HG03280 (cell line): Measurements from ENCODE around the gene IVD.
"Not testable (repeated sequence)": the region's sequence is repeated elsewhere in the genome, so short reads cannot be mapped to it uniquely, and the experiment has no call there.

Experiments
- ATAC-seq: cut with Tn5 transposase; IDR thresholded peaks from one replicate; pipeline ENCODE4 v1.9.1; 2021; ENCODE audit warnings: mild to moderate bottlenecking, moderate library complexity; ENCODE audit not compliant: unreplicated experiment

The IVD gene

DNA sequence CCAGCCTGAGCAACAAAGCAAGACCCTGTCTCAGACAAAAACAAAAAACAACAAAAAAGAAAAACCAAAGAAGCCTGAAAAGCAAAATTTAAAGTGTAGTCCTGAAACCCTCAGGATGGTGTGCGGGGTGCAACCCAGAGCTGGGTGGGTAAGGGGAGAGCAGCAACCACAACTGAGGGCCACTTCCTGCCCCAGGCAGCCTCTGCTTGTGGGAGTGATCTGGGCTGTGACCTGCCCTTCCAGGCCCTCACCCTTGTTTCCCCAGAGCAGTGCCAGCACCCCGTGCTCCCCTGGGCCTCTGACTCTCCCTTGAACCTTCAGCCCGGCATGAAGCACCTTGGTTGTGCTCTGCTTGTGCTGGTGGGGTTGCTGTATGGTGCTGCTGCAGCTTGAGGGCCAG, 48.3 kb downstream of the IVD start:
- not testable (repeated sequence) for ATAC-seq

DNA sequence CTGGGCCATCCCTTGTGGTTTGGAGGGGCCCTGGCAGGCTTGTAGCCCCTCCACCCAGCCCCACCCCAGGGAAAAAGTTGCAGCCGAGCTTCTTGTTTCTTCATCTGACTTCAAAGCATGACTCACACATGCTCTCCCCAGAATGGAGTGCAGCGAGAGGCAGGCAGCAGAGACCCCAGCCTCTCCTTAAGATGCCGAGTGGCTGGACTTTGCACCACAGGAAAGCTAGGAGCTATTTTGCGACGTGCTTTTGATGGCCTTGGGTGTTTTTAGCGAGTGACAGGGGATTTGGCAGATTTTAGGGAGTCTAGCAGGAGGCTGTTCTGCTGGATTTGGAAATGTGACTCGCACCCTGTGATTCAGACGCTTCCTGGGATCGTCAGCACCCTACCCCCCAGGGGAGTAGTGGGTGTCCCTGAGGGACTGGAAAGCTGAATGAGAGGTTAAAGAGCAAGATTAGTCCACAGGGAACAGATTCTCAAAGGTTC, 49.4 kb downstream of the IVD start:
- no peak for ATAC-seq

DNA sequence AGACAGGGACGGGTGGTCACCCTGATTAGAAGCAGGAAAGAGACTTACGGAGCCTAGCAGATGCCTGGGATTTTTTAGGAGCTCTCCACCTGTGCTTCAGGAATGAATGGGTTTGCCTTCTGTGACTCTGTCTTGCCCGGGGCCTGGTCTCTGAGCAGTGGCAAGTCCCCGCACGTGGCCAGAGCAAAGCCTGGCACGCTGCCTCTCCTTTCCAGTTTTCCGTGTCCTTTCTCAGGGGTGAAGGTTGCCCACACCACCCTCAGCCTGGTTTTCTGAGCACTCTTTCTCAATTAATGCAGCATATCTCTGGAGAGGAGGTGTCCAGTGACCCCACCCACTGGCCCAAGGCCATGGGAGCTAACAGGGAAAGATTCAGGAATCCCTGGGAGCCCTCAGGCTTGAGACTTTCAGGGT, 50.7 kb downstream of the IVD start:
- ATAC-seq, result no peak

DNA sequence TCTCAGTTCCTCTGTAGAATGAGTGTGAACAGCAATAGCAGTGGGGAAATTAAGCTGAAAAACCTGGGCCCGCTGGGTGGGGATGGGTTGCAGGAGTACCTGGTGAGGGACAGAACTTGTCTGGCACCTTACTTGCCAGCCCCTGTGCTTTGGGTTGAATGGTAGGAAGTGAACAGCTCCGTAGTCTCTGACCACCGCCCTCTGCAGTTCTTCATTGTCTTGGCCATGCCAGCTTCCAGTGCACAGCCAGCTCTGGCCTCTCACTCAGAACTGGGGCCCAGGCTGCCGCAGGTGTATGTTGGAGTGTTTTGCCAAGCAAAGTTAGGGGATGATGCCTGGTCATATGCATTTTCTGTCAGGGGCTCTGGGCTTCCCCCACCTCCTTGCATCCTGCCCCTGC, 51.1 kb downstream of the IVD start:
- ATAC-seq, result no peak

DNA sequence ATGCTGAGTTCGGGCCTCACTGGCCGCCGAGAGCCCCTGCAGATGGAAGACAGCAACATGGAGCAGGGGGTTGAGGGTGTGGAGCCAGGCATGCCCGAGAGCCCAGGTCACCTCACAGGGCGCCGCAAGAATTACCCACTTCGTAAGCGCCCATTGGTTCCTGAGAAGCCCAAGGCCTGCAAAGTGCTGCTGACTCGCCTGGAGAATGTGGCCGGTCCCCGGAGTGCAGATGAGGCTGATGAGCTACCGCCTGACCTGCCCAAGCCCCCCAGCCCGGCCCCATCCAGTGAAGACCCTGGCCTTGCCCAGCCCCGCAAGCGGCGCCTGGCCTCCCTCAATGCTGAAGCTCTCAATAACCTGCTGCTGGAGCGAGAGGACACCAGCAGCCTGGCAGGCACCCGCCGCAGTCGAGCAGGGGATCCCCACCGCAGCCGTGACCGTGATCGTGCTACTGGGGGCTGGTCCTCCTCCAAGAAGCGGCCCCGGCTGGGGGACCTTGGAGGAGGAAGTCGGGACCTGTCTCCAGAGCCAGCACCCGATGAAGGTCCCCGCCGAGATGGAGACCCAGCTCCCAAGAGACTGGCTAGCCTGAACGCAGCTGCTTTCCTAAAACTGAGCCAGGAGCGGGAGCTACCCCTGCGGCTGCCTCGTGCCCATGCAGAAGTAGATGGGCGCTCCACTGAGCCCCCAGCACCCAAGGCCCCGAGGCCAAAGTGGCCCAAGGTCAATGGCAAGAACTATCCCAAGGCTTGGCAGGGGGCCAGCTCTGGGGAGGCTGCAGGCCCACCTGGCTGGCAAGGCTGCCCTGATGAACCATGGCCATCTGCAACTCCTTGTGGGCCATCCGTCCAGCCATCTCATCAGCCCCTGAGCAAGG, 53.1 kb downstream of the IVD start:
- no peak for ATAC-seq

DNA sequence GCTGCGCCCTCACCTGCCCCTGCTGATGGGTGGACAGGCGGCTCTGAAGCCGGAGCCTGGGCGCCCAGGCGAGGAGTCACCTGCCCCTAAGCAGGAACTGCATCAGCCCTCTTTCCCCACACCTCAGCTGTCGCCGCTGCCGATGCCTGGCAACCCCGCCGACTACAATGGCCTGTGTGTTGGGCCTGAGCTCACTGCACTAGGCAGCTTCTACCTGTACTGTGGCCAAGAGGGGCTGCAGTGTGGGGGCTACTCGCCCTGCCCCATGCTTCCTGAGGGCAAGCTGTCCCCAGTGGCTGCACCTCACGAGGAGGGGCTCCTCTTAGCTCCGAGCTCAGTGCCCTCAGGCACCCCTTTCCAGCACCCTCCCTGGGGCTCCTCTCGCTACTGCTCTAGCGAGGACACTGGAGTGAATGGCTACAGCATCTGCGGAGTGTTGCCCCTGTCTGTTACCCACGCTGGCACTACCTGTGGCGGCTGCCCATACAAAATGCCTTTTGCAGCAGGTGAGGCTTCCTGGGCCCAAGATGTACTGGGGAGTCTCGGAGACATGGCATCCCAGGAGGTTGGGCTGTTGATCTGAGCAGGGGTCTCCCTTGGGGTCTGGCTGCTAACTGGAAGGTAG, 53.9 kb downstream of the IVD start:
- ATAC-seq, result no peak

DNA sequence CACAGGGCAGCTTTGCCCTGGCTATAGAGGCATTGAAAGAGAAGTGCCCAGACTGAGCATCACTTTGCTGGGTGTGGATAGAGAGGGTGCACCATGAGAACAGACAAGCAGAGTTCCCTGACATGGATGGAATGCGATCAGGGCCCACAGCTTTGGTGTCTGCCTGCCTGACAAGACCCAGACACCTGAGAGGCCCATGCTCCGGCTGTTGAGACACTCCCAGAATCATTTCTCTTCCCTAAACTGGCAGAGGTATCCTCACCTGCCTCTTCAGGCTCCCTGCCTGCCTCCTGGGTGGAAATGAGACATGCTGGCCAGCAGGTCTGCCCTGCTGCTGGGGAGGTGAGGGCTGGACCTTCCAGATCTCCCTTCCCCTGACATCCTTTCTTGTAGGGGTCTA, 54.8 kb downstream of the IVD start:
- no peak for ATAC-seq

DNA sequence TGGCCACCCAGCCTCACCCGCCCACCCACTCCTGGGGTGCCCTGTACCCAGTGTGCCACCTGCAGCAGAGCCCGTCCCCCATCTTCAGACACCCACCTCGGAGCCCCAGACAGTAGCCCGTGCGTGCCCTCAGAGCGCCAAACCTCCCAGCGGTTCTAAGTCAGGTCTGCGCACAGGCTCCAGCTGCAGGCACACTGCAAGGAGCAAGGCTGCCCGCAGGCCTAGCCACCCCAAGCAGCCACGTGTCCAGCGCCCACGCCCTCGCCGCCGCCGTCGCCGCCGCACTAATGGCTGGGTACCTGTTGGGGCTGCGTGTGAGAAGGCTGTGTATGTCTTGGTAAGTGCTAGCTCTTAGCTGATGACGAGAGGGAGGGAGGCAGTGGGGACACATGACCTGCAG, 56.4 kb downstream of the IVD start:
- no peak for ATAC-seq

DNA sequence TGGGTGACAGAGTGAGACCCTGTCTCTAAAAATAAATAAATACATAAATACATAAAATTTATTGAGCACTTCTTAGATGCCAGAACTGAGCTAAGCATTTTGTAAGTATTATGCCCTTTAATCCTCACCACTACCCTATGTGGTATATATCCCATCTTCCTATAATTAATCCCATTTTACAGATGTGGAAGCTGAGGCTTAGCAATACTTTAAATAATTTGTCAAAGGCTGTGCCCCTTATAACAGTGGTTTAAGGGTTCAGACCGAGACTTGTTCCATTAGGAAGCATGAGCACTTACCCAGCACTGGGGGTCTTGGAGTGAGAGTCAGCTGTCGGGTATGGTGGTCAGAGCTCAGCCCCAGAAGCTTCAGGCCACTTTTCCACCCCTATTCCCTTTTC, 57.7 kb downstream of the IVD start:
- no peak for ATAC-seq

DNA sequence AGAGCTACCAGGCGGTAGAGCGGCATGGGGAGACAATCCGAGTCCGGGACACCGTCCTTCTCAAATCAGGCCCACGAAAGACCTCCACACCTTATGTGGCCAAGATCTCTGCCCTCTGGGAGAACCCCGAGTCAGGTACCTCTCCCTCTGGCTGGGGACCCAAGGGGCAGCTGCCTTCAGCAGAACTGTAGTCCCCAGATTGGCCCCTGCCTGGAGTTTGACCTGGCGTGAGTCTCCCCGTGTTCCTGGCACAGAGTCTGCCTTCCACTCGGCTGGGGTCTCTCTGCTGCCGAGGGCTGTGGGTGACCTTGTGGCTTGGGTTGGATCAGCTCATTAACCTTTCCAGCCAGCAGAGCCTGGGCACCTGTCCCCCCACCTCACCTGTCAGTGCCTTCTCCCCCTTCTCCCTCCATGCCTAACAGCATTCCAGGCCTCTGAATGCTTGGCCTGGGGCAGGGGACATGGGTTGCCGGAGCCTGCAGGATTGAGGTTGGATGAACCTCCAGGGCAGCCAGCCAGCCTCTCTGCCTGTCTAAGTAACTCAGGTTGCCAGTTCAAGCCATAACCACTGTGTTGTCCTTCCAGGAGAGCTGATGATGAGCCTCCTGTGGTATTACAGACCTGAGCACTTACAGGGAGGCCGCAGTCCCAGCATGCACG, 58.4 kb downstream of the IVD start:
- ATAC-seq, result no peak

DNA sequence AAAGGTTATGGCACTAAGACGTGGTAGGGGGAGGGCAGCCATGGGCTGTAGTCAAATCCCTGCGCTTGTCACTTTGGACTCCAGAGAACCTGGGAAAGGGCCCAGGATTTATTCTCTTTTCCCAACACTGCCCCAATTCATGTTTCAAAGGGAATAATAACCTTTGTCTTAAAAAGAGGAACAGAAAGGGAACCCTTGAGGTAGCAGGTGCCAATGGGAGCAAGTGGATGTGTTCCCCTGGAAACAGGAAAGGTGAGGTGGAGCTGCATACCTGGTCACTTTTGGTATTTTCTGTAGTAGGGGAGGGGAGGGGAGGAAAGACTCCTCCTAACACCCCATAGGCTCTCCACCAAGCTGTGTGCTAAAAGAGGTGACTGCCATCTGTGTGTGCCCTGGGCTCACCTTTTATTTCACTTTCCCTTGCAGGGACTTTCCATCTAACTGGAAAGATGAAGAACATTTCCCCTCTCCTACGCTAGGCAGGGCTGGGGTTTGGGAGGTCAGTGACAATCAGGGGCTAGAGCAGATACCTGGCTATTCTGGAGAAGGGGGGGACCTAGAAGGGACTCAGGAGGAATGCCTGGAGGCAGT, 59.1 kb downstream of the IVD start:
- no peak for ATAC-seq

DNA sequence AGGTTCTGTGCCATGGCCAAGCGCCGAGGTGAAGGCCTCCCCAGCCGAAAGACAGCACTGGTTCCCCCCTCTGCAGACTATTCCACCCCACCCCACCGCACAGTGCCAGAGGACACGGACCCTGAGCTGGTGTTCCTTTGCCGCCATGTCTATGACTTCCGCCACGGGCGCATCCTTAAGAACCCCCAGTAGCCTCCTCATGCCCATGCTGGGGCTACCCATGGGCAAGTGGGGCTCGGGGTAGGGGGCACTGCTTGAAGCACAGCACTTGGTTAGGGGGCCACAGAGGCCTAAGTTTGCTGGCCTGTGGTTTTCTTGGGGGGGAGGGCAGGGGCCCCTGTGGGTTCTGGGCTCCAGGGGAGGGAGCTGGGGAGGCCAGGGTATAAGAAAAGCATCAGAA, 60.3 kb downstream of the IVD start:
- no peak for ATAC-seq

DNA sequence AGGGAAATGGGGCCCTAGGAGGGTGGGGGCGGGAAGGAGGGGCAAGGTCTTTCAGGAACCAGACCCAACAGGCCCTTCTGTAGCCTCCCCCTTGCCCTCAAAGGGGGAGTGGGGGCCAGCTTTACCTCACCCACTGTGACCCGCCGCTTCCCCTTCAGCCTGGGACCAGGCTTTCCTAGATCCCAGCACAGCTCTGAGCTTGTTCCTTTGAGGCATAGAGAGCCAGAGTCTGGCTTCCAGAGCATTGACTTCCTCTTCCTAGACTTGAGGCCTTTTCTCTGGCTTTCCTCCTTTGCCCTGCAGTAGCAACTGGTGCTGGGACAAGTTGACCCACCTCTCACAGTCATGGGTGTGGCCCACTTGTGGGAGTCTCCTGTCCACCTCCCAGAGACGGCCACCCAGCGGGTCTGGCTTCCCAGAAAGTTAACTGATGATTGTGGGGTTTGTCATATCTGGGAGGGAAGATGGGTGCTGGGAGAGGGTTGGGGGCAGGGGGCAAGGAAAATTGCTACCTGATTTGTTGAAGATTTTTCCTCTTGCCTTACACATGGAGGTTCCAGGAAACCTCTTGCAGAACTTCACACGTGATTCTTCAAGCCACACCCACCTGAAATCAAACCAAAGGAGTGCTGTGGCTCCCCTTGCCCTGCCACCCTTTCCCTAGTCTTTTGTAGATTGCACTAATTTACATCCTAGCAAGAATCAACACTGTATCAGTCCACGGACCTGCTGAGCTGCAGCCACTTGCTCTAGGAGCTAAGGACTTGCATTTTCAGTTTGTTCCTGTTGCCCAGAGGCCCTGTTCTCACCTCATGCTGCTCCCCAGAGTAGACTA, 61.0 kb downstream of the IVD start:
- ATAC-seq, result no peak

DNA sequence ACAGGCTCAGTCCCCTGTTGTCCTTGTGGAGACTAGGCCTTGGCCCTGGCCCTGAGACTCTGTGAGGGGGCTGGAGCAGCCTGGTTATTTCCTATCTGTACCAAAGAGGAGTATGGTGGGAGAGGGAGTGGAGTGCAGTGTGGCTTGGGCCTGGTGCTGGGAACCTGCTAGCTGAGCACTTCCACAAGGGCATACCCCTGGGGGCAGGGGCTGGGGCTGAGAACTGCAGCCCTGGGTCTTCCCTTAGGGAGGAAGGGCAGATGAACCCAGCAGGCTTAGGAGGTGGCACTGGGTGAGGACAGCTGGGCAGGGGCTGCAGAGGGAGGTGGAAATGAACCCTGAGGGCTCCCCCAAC, 61.6 kb downstream of the IVD start:
- no peak for ATAC-seq

DNA sequence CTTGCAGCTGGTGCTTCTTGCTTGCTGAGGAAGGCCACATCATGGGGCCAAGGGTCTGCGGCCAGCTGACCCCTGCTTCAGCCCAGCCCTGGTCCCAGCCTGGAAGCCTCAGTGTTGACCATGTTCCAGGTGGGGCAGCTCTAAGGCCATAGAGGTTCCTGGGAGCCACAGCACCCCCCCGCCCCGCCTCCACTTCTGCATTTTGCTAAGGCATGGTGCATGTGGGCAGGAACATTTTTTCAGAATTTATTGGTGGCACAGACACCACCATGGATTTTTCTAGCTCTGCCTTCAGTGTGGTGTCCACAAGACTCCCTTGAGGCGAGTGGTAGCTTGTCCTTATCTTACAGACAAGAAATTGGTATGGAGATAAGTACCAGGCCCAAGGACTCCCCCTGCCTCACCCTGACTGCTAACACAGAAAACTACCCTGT, 63.3 kb downstream of the IVD start:
- ATAC-seq, result no peak

DNA sequence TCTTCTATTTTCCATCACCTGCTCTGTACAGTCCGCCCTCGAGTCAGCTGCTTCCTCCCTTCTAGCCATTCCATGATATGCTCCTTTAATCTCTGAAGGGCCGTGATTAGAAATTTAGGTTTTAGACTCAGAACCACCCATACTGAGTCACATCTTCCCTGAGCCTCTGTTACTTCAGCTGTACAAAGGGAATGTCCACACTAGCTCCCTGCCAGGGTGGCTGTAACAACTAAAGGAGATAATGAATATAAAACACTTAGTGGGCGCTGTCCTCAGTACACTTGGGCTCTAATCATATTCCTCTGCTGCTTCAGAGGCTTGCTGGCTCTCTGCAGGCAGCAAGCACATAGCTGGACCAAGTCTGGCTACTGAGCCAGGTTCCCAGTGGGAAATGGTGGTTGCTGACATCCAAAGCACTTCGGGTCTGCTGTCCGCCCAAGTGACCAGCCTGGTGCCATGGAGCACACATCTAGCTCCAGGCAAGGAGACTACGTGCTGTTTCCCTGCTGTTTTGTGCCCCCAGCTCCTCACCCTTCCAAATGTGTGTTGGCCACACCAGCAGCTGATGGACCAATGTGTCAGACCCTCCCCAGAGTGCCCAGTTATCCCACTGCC, 64.3 kb downstream of the IVD start:
- ATAC-seq, result no peak

DNA sequence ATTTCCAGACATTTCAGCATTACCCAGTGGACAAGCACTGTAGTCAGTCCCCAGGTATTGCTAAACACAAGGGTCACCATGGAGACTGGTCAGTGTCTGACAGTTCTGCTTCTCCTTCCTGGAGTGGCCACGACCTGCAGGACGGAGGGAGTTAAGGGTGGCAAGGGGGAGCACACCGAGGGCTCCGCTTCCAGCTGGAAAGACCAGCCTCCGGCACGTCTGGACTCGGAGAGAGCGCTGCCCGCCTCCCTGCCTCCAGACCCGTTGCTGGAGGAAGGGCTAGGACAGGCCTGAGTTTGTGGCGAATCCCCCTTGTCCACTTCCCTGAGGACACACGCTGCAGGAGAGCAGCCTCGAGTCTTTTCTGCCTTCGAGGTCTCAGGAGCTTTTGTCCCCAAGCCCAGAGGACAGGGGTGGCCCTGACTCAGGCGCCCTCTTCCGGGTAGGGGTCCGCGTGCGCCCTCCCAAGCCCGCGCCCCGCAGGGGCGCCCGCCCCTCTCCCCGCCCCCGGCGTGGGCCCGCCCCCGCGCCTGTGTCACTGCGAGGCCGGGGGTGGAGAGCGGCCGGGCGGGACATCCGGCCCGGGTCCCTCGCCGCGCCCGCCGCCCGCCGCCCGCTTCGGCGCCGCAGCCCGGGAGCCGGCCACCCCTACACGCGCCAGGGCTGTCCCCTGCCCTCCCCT, 65.0 kb downstream of the IVD start, which contains the start of gene CHST14:
Gene CHST14 (plus strand): TSS at position 562 of the 682 bp plus-strand sequence. CDS start 230 bp downstream, outside the sequence.
- peak; percentile 73 for ATAC-seq
